Measurements from ENCODE around the gene PTGR1.

GRCh38 chr9:111633389-111633736, 33.9 kb upstream of the PTGR1 start:
- TF ChIP-seq, protein P1, sequence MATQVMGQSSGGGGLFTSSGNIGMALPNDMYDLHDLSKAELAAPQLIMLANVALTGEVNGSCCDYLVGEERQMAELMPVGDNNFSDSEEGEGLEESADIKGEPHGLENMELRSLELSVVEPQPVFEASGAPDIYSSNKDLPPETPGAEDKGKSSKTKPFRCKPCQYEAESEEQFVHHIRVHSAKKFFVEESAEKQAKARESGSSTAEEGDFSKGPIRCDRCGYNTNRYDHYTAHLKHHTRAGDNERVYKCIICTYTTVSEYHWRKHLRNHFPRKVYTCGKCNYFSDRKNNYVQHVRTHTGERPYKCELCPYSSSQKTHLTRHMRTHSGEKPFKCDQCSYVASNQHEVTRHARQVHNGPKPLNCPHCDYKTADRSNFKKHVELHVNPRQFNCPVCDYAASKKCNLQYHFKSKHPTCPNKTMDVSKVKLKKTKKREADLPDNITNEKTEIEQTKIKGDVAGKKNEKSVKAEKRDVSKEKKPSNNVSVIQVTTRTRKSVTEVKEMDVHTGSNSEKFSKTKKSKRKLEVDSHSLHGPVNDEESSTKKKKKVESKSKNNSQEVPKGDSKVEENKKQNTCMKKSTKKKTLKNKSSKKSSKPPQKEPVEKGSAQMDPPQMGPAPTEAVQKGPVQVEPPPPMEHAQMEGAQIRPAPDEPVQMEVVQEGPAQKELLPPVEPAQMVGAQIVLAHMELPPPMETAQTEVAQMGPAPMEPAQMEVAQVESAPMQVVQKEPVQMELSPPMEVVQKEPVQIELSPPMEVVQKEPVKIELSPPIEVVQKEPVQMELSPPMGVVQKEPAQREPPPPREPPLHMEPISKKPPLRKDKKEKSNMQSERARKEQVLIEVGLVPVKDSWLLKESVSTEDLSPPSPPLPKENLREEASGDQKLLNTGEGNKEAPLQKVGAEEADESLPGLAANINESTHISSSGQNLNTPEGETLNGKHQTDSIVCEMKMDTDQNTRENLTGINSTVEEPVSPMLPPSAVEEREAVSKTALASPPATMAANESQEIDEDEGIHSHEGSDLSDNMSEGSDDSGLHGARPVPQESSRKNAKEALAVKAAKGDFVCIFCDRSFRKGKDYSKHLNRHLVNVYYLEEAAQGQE (IDR thresholded peaks at IDR 0.05; ENCODE audit: insufficient read depth in 1 of 2, low read depth in 2 of 2, low read length in 2 of 2) = no peak
- no peak for TF ChIP-seq TAF1 (IDR thresholded peaks at IDR 0.05; ENCODE audit: borderline replicate concordance, insufficient read depth, low read length)
